Right atrium auricular region (tissue), 2 donors: ENCODE data around the gene TRAFD1. TPM values are rescaled to one million over a fixed set of nuclear protein-coding genes. Genes with fewer than 3 reads are reported as not detected.
"Not testable (repeated sequence)": the region's sequence is repeated elsewhere in the genome, so short reads cannot be mapped to it uniquely, and the experiment has no call there.

Experiments used
- DNase-seq: peaks from one replicate; pipeline ENCODE4 v3.0.0-alpha.2; 2019; ENCODE audit warnings: low spot score
- H3K27ac ChIP-seq, 2 donors: fragments of 200-600 bp; sonication (generic); 1 replicate in 1 of 2; 2 replicates in 1 of 2; pipeline ENCODE4 v1.5.1; 2016 to 2019
- H3K27me3 ChIP-seq, 2 donors: fragments of 200-600 bp; sonication (generic); one replicate each; pipeline versions ENCODE4 v1.5.1 to v1.6.0; 2017 to 2019
- H3K36me3 ChIP-seq: fragments of 200-600 bp; sonication (generic); one replicate; pipeline ENCODE4 v1.5.1; 2016
- H3K4me1 ChIP-seq, 2 donors: fragments of 200-600 bp; sonication (generic); one replicate each; pipeline versions ENCODE4 v1.5.1 to v1.6.0; 2017 to 2019
- H3K4me3 ChIP-seq, 2 donors: fragments of 200-600 bp; sonication (generic); 1 replicate in 1 of 2; 2 replicates in 1 of 2; pipeline ENCODE4 v1.5.1; 2017 to 2019; ENCODE audit warnings: mild to moderate bottlenecking in 1 of 2, moderate library complexity in 1 of 2
- H3K9me3 ChIP-seq, 2 donors: fragments of 200-600 bp; sonication (generic); one replicate each; pipeline ENCODE4 v1.5.1; 2019
- CTCF ChIP-seq, 2 donors: fragments of 200-600 bp; sonication (generic); IDR thresholded peaks; one replicate each; pipeline ENCODE4 v1.5.1; 2019; ENCODE audit warnings: antibody characterized with exemption in 2 of 2
- total RNA-seq, 2 donors: library from RNA; depleted of rRNA; stranded (reverse); fragments of >200 nt; gene quantifications; one replicate each; pipeline ENCODE4 v1.1.0, GENCODE V29; 2016

Gene TRAFD1
- total RNA-seq, 2 donors from 2014 or later: 17.9 to 26.5 TPM

- no peaks in the 10 kb centered on the region for H3K9me3 ChIP-seq
- H3K36me3 ChIP-seq: peaks cover 37% of the 10 kb centered on the region
- no peak for DNase-seq
- peaks cover 0 to 9% of the 10 kb centered on the region in 2 donors for H3K4me1 ChIP-seq
- peak overlapping the region in 1 of 2 donors; percentile 45 for H3K27ac ChIP-seq
- H3K27me3 ChIP-seq: no peaks in the 10 kb centered on the region
- H3K4me3 ChIP-seq: no peak overlapping the region
- no peak for TF ChIP-seq CTCF (IDR thresholded peaks at IDR 0.05)
Measured at GRCh38 chr12:112096667-112097066, 28.7 kb upstream of the TRAFD1 start.

GRCh38 chr12:112097641-112098040 is 27.7 kb upstream of the TRAFD1 start:
- H3K27me3 ChIP-seq: no peaks in the 10 kb centered on the region
- TF ChIP-seq CTCF (IDR thresholded peaks at IDR 0.05): no peak
- H3K27ac ChIP-seq: no peak overlapping the region
- H3K36me3 ChIP-seq: peaks cover 27% of the 10 kb centered on the region
- H3K9me3 ChIP-seq: no peaks in the 10 kb centered on the region
- no peak for DNase-seq
- H3K4me1 ChIP-seq: peaks cover 0 to 11% of the 10 kb centered on the region in 2 donors
- H3K4me3 ChIP-seq: no peak overlapping the region

GRCh38 chr12:112100500-112100899 is 24.9 kb upstream of the TRAFD1 start:
- not testable (repeated sequence) for H3K27me3 ChIP-seq, H3K4me3 ChIP-seq, H3K9me3 ChIP-seq, H3K27ac ChIP-seq, DNase-seq
- H3K36me3 ChIP-seq: peaks cover 22% of the 10 kb centered on the region
- peaks cover 0 to 36% of the 10 kb centered on the region in 2 donors for H3K4me1 ChIP-seq

GRCh38 chr12:112102127-112102526 is 23.2 kb upstream of the TRAFD1 start:
- Histone ChIP-seq H3K4me1 (peaks cover 0 to 42% of the 10 kb centered on the region in 2 donors), H3K4me3 (no peak overlapping the region), H3K27me3 (no peaks in the 10 kb centered on the region), H3K27ac (no peak overlapping the region), H3K9me3 (no peaks in the 10 kb centered on the region), H3K36me3 (peaks cover 22% of the 10 kb centered on the region)
- no peak for DNase-seq
- no peak for TF ChIP-seq CTCF (IDR thresholded peaks at IDR 0.05)

- peaks cover 21% of the 10 kb centered on the region for H3K36me3 ChIP-seq
- H3K4me3 ChIP-seq, DNase-seq, H3K9me3 ChIP-seq, H3K27me3 ChIP-seq: not testable (repeated sequence)
- peaks cover 0 to 48% of the 10 kb centered on the region in 2 donors for H3K4me1 ChIP-seq
- H3K27ac ChIP-seq: peak overlapping the region in 1 of 2 donors; percentile 6
Measured at GRCh38 chr12:112102746-112103145, 22.6 kb upstream of the TRAFD1 start.

- TF ChIP-seq CTCF (IDR thresholded peaks at IDR 0.05): no peak
- DNase-seq: no peak
- H3K27ac ChIP-seq: no peak overlapping the region
Measured at GRCh38 chr12:112103758-112104503, 21.4 kb upstream of the TRAFD1 start.

GRCh38 chr12:112105891-112106290 is 19.5 kb upstream of the TRAFD1 start:
- H3K27me3 ChIP-seq: no peaks in the 10 kb centered on the region
- peaks cover 0 to 58% of the 10 kb centered on the region in 2 donors for H3K4me1 ChIP-seq
- H3K27ac ChIP-seq: no peak overlapping the region
- no peak for DNase-seq
- no peaks in the 10 kb centered on the region for H3K9me3 ChIP-seq
- no peak overlapping the region for H3K4me3 ChIP-seq
- no peak for TF ChIP-seq CTCF (IDR thresholded peaks at IDR 0.05)
- H3K36me3 ChIP-seq: peaks cover 7% of the 10 kb centered on the region

More at GRCh38 chr12:112103758-112104503, 21.4 kb upstream of the TRAFD1 start:
- peaks cover 9% of the 10 kb centered on the region for H3K36me3 ChIP-seq
- H3K27me3 ChIP-seq: no peaks in the 10 kb centered on the region
- H3K4me1 ChIP-seq: peaks cover 0 to 52% of the 10 kb centered on the region in 2 donors
- H3K9me3 ChIP-seq: no peaks in the 10 kb centered on the region
- H3K4me3 ChIP-seq: no peak overlapping the region
